ENCODE results near the gene PET100. TPM values are rescaled to one million over a fixed set of nuclear protein-coding genes. Genes with fewer than 3 reads are reported as not detected.

The PET100 gene
- total RNA-seq, 6 donors from 2014 or later: 21.3 to 133 (median 71.3) TPM

- Histone ChIP-seq H3K27me3 (peaks cover 0 to 6% (median 0%) of the 10 kb centered on the region in 4 donors), H3K36me3 (peaks cover 0 to 18% (median 11%) of the 10 kb centered on the region in 4 donors), H3K27ac (peak overlapping the region; percentile 93 to 97 (median 94)), H3K4me3 (peak overlapping the region; percentile 55 to 90 (median 76)), H3K9me3 (no peaks in the 10 kb centered on the region), H3K4me1 (peaks cover 0 to 39% (median 13%) of the 10 kb centered on the region in 4 donors)
- TF ChIP-seq CTCF (IDR thresholded peaks at IDR 0.05) (no peak), POLR2A (IDR thresholded peaks at IDR 0.05) (no peak), POLR2AphosphoS5 (IDR thresholded peaks at IDR 0.05) (no peak), EP300 (IDR thresholded peaks at IDR 0.05) (no peak)
- 25 to 36% methylated on average over 26 to 29 of the region's 30 CpGs for WGBS, 2 donors
- peak; percentile 85 to 88 for DNase-seq
- peak; percentile 63 to 69 for ATAC-seq (ENCODE audit: low FRiP score in 2 of 2)
Measured at GRCh38 chr19:7637374-7638256, 8.0 kb downstream of the PET100 start.

GRCh38 chr19:7638802-7639465 is 9.3 kb downstream of the PET100 start:
- no peak overlapping the region for H3K4me3 ChIP-seq
- peaks cover 0 to 22% (median 11%) of the 10 kb centered on the region in 4 donors for H3K36me3 ChIP-seq
- H3K9me3 ChIP-seq: no peaks in the 10 kb centered on the region
- 75 to 77% methylated on average over 9 to 10 of the region's 12 CpGs for WGBS, 2 donors
- H3K4me1 ChIP-seq: peaks cover 0 to 45% (median 13%) of the 10 kb centered on the region in 4 donors
- no peak for ATAC-seq (ENCODE audit: low FRiP score in 2 of 2)
- H3K27me3 ChIP-seq: peaks cover 0 to 6% (median 0%) of the 10 kb centered on the region in 4 donors
- TF ChIP-seq POLR2A (IDR thresholded peaks at IDR 0.05): no peak
- TF ChIP-seq CTCF (IDR thresholded peaks at IDR 0.05): no peak
- TF ChIP-seq POLR2AphosphoS5 (IDR thresholded peaks at IDR 0.05): no peak
- TF ChIP-seq EP300 (IDR thresholded peaks at IDR 0.05): no peak
- H3K27ac ChIP-seq: no peak overlapping the region
- no peak for DNase-seq

- Histone ChIP-seq H3K36me3 (peaks cover 0 to 28% (median 15%) of the 10 kb centered on the region in 4 donors), H3K4me1 (peaks cover 0 to 45% (median 14%) of the 10 kb centered on the region in 4 donors), H3K9me3 (no peaks in the 10 kb centered on the region), H3K4me3 (no peak overlapping the region), H3K27me3 (peaks cover 0 to 6% (median 0%) of the 10 kb centered on the region in 4 donors), H3K27ac (no peak overlapping the region)
- no peak for DNase-seq
- 91 to 97% methylated on average over 12 to 13 of the region's 13 CpGs for WGBS, 2 donors
- TF ChIP-seq POLR2AphosphoS5 (IDR thresholded peaks at IDR 0.05): no peak
- ATAC-seq (ENCODE audit: low FRiP score in 2 of 2): no peak
Measured at GRCh38 chr19:7639863-7640348, 10.3 kb downstream of the PET100 start.

GRCh38 chr19:7640803-7641202 is 11.2 kb downstream of the PET100 start:
- Histone ChIP-seq H3K4me3 (no peak overlapping the region), H3K27me3 (peaks cover 0 to 6% (median 0%) of the 10 kb centered on the region in 4 donors), H3K9me3 (no peaks in the 10 kb centered on the region), H3K36me3 (peaks cover 0 to 34% (median 17%) of the 10 kb centered on the region in 4 donors), H3K4me1 (peaks cover 0 to 48% (median 15%) of the 10 kb centered on the region in 4 donors), H3K27ac (no peak overlapping the region)
- WGBS, 2 donors: 97 to 98% methylated on average over 9 to 11 of the region's 11 CpGs
- no peak for ATAC-seq (ENCODE audit: low FRiP score in 2 of 2)
- TF ChIP-seq POLR2A (IDR thresholded peaks at IDR 0.05) (no peak), CTCF (IDR thresholded peaks at IDR 0.05) (no peak), EP300 (IDR thresholded peaks at IDR 0.05) (no peak), POLR2AphosphoS5 (IDR thresholded peaks at IDR 0.05) (no peak)
- no peak for DNase-seq

Data from upper lobe of left lung (tissue), 6 donors.